ENCODE results near the gene EFCAB6.

Gene EFCAB6

GRCh38 chr22:43755011-43755410 lies 57.1 kb downstream of the EFCAB6 start:
- DNase-seq, result no peak
- Histone ChIP-seq H3K27ac (no peak overlapping the region), H3K4me3 (ENCODE audit: low read depth, low read length) (no peak overlapping the region), H3K27me3 (replicated peaks) (no peaks in the 10 kb centered on the region), H3K36me3 (replicated peaks) (no peaks in the 10 kb centered on the region)
- no peak for TF ChIP-seq CTCF (IDR thresholded peaks at IDR 0.05; ENCODE audit: low read depth, low read length, missing control alignments)
- in situ Hi-C loops (cut with HindIII; ENCODE audit: low pct_ligation_motif_present, low sequenced_read_pairs), result no loop called here

- in situ Hi-C loops (cut with HindIII; ENCODE audit: low pct_ligation_motif_present, low sequenced_read_pairs), result no loop called here
- Histone ChIP-seq H3K4me3 (ENCODE audit: low read depth, low read length) (no peak overlapping the region), H3K27ac (no peak overlapping the region), H3K36me3 (replicated peaks) (no peaks in the 10 kb centered on the region), H3K27me3 (replicated peaks) (no peaks in the 10 kb centered on the region)
- DNase-seq, result no peak
- TF ChIP-seq CTCF (IDR thresholded peaks at IDR 0.05; ENCODE audit: low read depth, low read length, missing control alignments), result no peak
Measured at GRCh38 chr22:43754176-43754575, 57.9 kb downstream of the EFCAB6 start.

GRCh38 chr22:43753688-43754087 lies 58.4 kb downstream of the EFCAB6 start:
- no peak for TF ChIP-seq CTCF (IDR thresholded peaks at IDR 0.05; ENCODE audit: low read depth, low read length, missing control alignments)
- in situ Hi-C loops (cut with HindIII; ENCODE audit: low pct_ligation_motif_present, low sequenced_read_pairs), result no loop called here
- Histone ChIP-seq H3K36me3 (replicated peaks) (no peaks in the 10 kb centered on the region), H3K27ac (no peak overlapping the region), H3K27me3 (replicated peaks) (no peaks in the 10 kb centered on the region), H3K4me3 (ENCODE audit: low read depth, low read length) (no peak overlapping the region)
- no peak for DNase-seq

GRCh38 chr22:43750751-43751150 lies 61.4 kb downstream of the EFCAB6 start:
- in situ Hi-C loops (cut with HindIII; ENCODE audit: low pct_ligation_motif_present, low sequenced_read_pairs), result no loop called here
- TF ChIP-seq CTCF (IDR thresholded peaks at IDR 0.05; ENCODE audit: low read depth, low read length, missing control alignments), result no peak

GRCh38 chr22:43749473-43749872 lies 62.6 kb downstream of the EFCAB6 start:
- in situ Hi-C loops (cut with HindIII; ENCODE audit: low pct_ligation_motif_present, low sequenced_read_pairs), result no loop called here
- no peak overlapping the region for H3K4me3 ChIP-seq (ENCODE audit: low read depth, low read length)
- H3K27ac ChIP-seq, result no peak overlapping the region
- H3K27me3 ChIP-seq (replicated peaks), result peaks cover 2% of the 10 kb centered on the region
- no peaks in the 10 kb centered on the region for H3K36me3 ChIP-seq (replicated peaks)
- TF ChIP-seq CTCF (IDR thresholded peaks at IDR 0.05; ENCODE audit: low read depth, low read length, missing control alignments), result no peak
- no peak for DNase-seq

More at GRCh38 chr22:43750751-43751150, 61.4 kb downstream of the EFCAB6 start:
- H3K36me3 ChIP-seq (replicated peaks), result no peaks in the 10 kb centered on the region
- no peak for DNase-seq
- no peaks in the 10 kb centered on the region for H3K27me3 ChIP-seq (replicated peaks)
- H3K4me3 ChIP-seq (ENCODE audit: low read depth, low read length), result no peak overlapping the region
- H3K27ac ChIP-seq, result no peak overlapping the region

GRCh38 chr22:43747877-43748276 lies 64.2 kb downstream of the EFCAB6 start:
- H3K27ac ChIP-seq, result no peak overlapping the region
- no peak for DNase-seq
- in situ Hi-C loops (cut with HindIII; ENCODE audit: low pct_ligation_motif_present, low sequenced_read_pairs), result no loop called here
- H3K27me3 ChIP-seq (replicated peaks), result peaks cover 2% of the 10 kb centered on the region
- no peaks in the 10 kb centered on the region for H3K36me3 ChIP-seq (replicated peaks)
- H3K4me3 ChIP-seq (ENCODE audit: low read depth, low read length), result no peak overlapping the region
- no peak for TF ChIP-seq CTCF (IDR thresholded peaks at IDR 0.05; ENCODE audit: low read depth, low read length, missing control alignments)
